GM19240 (cell line): ENCODE results near the gene TP73.
"Not testable (repeated sequence)": the region's sequence is repeated elsewhere in the genome, so short reads cannot be mapped to it uniquely, and the experiment has no call there.

Source experiments
- DNase-seq: peaks from one replicate; pipeline ENCODE4 v3.0.0; 2011; ENCODE audit warnings: low spot score; ENCODE audit not compliant: insufficient read length

TP73 gene

DNA sequence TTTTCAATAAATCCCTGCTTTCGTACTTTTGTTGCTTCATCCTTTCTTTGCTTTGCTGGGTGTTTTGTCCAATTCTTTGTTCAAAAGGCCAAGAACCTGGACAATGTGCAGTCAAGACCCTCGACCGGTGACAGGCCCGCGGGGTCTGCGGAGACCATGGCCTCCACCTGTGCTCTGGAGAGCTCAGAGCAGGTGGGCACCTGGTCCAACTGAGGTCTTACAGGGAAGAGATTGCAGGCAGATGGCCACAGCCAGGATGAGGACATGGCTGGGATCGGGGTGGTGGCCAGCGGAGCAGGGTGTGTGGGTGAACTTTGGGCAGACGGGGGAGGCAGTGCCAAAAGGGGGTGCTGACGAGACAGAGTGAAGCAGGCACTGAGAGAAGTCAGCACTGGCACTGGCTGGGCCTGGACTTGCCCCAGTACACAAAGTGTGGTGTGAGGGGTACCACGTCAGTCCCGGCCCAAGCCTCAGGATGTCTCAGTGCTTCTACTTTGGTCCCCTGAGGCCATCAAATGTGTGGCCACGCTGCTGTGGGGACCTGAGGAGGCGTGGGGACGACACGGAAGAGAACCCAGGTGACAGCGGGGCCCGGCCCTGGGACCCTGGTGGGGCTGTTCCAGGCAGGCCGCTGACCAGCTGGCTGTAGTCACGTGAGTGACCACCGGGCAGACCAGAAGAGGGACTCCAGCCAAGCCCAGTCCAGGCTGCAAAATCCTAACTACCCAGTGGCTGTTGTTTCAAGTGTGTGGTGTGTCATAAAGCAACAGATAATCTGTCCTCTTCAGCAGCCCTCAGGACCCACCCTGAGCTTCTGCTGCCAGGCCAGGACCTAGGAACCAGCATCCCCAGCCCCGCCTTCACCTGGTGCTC lies 89.5 kb downstream of the TP73 start:
- no peak for DNase-seq

DNA sequence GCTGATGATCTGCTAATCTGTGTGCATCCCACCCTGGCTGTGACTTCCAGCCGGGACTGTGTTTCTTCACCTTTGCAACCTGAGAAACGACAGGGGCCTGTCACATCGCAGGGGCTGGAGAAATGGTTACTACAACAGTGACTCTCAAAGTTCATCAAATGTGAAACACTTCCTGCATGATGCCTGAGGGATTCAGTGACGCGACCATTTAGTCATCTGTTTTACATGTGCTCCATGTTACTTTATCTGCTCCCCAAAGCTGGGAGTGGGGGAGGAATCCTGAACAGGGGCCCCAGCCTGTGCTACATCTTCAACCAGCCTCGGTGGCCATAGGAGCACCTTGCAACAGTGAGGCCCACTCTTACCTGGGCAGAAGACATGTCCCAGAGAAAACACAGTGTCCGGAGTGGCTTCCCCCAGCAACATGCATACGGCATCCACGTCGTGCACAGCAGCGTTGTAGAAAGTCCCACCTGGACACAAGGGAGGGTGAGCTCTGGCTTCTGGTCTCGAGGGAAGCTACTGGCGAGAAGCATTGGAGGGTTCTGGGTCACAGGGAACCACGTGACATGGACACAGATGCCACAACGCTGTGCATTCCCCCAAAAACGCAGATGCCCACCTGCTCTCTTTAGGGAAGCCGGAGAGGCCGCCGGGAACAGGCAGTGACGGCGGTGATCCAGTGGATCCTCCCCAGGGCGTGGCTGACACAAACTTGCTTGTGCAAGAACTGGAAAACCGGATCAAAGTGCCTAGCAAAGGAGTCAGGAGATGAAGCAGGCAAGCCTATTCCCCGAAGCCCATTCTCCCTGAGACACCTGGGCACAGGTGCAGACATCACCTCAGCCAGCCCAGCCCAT lies 90.4 kb downstream of the TP73 start:
- no peak for DNase-seq

DNA sequence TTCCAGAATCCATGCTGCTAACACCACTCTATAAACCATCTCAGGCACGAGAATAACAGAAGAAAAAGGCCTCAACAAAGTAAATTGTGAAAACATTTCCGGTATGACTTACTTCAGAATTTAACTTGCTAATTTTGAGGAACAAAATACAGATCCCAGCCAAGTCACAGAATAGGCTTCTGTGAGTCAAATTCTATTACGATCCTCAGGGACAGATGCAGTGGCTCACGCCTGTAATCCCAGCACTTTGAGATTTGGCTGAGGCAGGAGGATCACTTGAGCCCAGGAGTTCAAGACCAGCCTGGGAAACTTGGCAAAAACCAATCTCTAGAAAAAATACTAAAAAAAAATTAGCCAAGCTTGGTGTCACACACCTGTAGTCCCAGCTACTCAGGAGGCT lies 91.1 kb downstream of the TP73 start:
- no peak for DNase-seq

DNA sequence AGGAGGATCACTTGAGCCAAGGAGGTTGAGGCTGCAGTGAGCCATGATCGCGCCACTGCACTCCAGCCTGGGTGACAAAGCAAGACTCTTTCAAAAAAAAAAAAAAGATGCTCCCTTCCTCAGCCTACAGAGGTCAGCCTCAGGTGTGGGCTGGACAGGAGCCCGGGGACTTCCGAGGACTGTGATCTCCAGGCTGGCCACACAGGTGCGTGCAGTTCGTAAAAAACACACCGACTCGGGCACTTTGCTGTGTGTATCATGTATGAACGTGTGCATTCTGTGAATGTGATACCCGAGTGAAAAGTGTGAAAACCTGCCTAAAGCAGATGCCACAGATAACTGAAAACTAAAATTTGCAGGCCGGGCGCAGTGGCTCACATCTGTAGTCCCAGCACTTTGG lies 91.5 kb downstream of the TP73 start:
- DNase-seq: no peak

DNA sequence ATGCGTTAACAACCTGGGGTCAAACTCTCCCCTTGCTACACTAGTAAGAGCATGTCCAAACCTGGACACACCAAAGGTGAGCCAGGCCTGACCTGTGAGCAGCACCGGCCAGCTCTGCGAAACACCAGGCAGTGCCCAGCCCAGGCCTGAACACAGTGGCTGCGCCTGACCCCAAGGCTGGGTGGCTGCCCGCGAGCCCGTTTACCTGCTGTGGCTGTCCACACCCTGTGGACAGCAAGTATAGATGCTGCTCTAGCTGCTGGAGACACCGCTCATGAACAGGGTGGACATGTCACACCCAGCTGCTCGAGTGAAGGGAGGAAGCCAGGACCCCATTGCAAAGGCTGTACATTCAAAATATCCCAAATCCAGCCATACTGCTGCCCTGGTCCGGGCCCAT lies 92.3 kb downstream of the TP73 start:
- no peak for DNase-seq

DNA sequence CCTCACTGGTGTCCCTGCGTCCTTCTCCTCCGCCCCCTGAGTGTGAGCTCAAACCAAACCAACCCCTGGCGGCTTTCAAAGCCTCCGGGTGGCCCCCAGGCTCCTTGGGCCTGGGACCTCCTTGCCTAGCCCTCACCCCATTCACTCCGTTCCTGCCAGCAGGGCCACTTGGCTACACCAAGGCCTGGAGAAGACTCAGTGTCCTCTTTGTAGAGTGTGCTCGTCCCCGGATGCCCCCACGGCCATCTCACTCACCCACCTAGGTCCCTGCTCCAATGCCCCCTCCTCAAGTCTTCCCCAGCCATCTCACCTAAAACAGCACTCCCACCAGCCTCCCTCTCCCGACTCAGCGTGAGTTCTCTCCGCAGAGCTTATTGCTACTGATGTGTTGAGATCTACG lies 92.8 kb downstream of the TP73 start:
- DNase-seq: no peak

DNA sequence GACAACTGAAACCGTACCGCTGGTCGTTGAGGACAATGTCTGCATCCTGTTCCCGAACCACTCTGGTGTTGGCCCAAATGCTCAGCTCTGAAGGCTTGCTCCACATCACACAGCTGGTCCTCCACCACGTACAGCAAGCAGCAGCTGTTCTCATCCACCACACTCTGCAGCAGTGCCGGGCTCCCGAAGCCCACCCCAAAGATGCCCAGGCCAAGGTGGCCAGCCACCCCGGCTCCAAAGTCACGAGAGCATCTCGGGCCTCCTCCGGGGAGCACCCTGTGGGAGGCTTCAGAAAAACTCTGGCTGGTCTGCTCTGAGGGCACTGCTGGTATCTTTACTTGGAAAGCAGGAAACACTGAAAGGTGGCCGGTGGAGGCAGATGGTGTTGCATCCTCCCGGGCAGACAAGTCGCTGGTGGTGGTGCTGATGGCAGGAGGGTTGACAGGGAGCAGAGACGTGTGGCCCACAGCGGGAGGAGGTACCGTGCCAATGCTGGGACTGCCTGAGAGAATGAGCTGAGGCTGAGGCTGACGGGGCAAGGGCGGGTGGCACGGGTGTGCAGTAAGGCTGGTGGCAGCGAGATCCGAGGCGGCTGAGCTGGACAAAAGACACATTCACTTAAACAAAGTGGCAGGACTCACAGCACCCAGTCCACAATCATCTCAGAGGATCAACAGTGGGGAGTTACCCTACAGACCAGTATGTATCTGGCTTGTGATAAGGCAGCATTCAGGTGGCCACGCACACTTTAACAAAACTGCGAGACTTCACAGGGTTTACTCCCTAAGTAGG lies 93.5 kb downstream of the TP73 start:
- no peak for DNase-seq

DNA sequence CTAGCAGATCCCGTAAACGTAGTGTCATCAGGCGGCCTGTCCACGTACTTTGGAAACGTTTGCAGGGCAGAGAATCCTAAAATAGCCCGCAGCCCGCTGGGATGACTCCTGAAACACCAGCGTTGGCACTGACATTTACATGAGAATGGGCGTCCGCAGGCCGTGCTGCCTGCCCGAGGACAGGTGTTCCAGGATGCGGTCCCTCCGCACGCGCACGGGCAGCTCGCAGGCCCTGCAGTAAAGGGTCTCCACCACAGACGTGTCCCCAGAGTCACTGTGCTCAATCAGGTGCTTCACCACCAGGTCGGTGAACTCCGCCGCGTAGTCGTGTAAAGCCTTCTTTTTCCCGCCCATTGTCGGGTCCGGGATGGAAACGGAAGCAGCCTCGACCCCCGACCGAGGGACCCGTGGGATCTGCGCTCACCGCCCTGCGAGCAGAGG lies 94.1 kb downstream of the TP73 start:
- no peak for DNase-seq

DNA sequence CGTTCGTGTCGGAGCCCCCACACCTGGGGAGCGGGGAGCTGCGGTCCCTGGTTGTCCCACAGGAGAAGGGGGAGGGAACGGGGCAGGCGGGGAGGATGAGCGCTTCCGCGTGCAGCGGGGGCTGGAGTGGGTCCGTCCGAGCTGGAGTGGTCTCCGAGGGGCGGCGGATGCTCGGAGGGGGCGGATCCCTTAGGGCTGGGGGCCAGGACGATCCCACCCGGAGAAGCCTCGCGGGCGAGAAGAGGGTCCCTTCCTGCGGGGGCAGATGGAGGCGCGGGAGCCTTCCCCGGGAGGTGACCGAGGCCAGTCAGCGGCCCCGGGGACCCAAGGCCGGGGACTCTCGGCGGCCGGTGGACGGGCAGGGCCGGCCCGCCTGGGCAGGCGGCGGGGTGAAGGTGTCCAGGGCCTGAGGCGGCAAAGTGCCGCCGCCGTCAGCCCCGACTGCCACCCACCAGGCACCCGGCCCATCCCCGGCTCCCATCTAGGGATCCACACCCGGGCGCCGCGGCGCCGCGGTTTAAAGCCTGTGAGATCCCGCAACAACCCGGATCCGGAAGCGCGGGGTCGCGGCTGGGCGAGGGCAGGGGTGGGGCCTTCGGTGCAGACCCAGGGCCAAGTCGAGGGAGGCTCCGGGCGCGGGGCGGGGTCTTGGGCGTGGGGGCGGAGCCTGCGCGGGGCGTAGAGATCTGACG lies 94.7 kb downstream of the TP73 start:
- peak; percentile 97 for DNase-seq

DNA sequence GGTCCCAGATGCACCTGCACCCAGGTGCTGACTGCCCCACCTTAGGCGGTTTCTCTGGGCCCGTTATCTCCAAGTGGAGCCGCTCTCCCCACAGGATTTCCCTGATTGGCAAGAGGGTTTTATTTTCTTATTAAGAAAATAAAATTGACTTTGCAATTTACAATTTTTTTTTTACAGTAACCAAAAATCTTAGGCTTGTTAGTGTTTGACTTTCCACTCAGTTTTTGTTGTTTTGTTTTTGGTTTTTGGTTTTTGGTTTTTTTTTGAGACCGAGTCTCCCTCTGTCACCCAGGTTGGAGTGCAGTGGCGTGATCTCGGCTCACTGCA lies 95.2 kb downstream of the TP73 start:
- DNase-seq: no peak

DNA sequence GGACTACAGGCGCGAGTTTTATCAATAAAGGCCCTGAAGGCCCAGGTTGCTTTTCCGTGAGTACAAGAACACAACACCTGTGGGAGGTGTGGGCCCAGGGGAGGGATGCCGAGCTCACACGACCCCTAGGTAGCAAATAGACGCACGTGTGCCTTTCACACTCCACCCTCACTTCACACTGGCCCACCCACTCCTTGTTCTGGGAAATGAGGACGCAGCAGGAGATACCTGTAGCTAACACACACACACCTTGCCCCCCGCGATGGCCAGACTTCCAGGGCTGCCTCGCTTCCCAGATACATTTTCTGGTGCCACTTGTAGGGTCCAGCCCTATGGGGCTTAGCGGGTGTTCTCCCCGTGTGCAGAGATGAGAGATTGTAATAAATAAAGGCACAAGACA lies 95.6 kb downstream of the TP73 start:
- DNase-seq: no peak

DNA sequence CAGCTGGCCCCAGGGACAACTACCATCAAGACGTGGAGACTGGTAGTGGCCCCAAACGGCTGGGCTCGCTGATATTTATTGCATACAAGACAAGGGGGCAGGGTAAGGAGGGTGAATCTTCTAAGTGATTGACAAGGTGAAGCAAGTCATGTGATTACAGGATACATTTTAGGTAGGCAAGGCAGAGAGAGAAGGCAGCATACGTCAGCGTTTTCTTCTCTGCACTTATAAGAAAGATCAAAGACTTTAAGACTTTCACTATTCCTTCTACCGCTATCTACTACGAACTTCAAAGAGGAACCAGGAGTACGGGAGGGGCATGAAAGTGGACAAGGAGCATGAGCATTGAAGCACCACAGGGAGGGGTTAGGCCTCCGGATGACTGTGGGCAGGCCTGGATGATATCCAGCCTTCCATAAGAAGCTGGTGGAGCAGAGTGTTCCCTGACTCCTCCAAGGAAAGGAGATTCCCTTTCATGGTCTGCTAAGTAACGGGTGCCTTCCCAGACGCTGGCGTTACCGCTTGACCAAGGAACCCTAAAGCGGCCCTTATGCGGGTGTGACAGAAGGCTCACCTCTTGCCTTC lies 96.1 kb downstream of the TP73 start:
- not testable (repeated sequence) for DNase-seq

DNA sequence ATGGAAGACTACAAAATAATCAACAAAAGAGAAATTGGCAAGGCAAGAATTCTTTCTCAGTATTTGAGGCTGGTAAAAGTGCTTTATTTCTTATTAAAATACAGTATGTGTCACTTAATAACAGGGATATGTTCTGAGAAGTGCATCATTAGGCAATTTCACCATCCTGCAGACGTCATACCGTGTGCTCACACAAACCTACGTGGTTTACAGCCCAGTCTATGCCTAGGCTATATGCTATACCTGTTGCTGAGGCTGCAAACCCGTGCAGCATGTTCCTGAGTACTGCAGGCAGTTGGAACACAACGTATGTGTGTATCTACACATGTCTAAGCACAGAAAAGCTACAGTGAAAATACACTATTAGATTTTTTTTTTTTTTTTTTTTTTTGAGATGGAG lies 97.2 kb downstream of the TP73 start:
- no peak for DNase-seq

DNA sequence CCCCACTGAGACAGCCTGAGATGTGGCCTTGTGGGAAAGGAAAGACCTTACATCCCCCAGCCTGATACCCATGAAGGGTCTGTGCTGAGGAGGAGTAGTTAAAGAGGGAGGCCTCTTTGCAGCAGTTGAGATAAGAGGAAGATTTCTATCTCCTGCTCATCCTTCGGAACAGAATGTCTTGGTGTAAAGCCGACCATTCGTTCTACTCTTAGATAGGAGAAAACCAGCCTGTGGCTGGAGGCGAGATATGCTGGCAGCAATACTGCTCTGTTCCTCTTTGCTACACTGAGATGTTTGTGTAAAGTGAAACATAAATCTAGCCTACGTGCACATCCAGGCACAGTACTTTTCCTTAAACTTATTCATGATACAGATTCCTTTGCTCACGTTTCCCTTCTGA lies 98.4 kb downstream of the TP73 start:
- no peak for DNase-seq

DNA sequence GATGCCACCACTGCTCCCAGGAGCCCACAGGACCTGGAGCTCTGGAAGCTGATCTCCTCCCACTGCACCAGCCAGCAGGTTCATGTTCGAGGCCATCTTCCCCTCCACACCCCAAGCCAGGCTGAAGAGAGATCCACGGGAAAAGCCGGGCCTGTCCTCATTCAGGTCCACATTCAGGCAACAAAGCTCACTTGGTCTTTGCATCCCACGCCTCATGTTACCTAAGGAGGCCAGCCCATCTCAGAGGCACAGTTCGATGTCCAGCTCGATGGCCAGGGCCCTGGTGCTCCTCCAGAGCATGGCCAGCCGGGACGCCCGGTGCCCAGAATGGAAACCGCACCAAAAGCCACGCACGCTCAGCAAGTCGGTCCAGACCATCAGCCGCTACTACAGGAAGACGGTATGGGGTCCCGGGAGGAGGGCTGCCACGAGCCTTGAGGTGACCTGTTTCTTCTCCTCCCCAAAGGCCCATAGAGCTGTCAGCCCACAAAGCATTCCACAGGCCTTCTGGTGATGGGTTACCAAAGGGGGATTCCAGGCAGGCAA lies 100.2 kb downstream of the TP73 start, which contains the start of gene CCDC27:
Gene CCDC27 (plus strand): TSS at position 51 of the 546 bp plus-strand sequence. CDS start 32 bp downstream, at position 83.
- no peak for DNase-seq

DNA sequence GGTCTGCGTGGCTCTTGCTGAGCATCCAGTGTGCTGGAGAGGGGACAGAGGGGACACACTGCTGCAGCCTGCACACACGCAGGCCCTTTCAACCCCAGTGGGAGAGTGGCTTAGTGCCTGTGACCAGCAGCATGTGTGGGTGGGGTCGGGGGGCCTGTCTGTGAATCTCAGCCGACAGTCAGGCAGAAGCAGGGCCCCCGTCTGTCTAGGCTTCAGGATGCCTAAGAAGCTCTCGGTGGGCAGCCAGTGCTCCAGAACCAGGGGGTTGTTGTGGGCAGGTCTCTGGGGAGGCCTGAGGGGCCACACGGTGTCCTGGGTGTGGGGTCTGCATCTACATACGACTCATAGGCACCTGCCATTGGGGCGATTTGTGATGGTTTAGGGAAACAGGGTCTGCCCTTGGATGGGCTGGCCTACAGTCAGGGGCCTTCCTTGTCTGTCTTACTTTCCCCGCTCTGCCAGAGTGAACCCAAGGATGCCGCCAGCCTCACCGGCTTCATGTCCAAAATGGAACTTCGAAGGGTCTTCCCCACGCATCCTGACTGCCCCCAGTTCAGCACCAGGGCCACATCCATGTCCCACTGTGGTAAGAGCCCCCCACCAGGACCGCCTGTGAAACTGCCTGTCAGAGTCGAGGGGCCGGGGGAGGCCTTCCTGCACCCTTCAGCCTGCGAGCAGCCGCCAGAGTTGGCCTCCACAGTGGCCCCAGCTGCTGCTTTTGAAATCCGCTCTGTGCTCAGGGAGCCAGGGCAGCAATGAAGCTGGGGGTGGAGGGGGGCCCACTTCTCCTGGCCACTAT lies 101.5 kb downstream of the TP73 start:
- no peak for DNase-seq

DNA sequence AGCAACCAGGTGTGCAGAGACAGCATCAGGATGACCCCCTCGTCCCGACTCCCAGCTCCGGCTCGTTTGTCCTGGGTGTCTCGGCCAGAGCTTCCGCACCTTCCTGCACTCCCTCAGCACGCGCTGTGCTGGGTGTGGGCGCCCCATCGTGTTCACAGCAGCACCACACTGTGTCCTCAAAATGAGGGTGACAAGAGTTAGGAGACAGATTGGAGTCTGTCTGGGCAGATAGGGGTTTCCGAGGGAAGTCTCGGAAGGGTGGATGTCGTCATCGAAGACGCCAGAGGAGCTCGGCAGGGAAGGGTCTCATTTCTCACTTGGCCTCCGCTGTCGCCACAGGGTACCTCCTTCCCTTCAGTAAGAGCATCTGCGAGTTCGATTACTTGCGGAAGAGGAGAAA lies 104.1 kb downstream of the TP73 start:
- DNase-seq: no peak

DNA sequence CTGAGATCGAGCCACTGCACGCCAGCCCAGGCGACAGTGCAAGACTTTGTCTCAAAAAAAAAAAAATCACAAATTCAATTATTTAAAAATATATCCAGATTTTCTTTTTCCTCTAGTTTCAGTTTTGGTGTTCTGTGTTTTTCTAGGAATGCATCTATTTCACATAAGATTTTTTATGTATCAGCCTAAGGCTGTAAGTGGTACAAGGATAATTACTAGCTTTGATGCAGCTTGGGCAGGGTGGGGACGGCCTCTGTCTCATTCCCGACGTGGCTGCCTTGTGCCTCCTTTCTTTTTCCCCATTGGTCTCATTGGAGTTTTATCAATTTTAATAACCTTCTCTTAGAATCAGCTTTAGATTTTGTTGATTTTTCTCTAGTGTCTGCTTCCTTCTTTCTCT lies 106.8 kb downstream of the TP73 start:
- DNase-seq: no peak

DNA sequence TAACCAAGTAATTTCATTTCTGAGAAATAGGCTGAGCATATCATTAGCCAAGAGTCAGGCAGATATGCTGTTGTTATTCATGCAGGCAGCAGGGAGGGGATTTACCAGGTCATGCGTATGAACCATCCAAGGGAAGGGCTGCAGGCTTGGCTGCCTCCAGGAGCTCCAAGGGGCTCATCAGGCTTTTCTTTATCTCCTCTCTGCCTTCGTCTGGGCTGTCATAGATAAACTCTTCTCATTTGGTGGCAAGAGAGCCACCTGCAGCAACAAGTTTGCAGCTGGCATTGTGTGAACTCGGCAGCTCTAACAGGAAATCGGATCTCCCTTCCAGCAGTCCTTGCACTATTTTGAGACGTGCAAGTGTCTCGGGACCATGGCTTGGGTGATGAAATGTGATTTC lies 107.5 kb downstream of the TP73 start:
- DNase-seq: no peak
